ENCODE results near the gene TNS2. TPM values are rescaled to one million over a fixed set of nuclear protein-coding genes. Genes with fewer than 3 reads are reported as not detected.

TNS2 gene
- total RNA-seq, 4 donors from 2014 or later: 74.4 to 114 (median 91.9) TPM

- H3K27ac ChIP-seq: peak overlapping the region; percentile 60 to 74 (median 63)
- TF ChIP-seq POLR2A (IDR thresholded peaks at IDR 0.05) (no peak), CTCF (IDR thresholded peaks at IDR 0.05 in 4 of 5, conservative IDR thresholded peaks at IDR 0.05 in 1 of 5) (no peak)
- ATAC-seq (no peak), DNase-seq (no peak)
- no peaks in the 10 kb centered on the region for H3K27me3 ChIP-seq
- no peak overlapping the region for H3K4me3 ChIP-seq
- H3K4me1 ChIP-seq: peaks cover 19 to 20% of the 10 kb centered on the region in 2 donors
- no peaks in the 10 kb centered on the region for H3K9me3 ChIP-seq
- peaks cover 0 to 18% of the 10 kb centered on the region in 2 donors for H3K36me3 ChIP-seq
- intact Hi-C loops (cut with DNase I; ENCODE audit: low total_unique reads) (no loop called here), in situ Hi-C loops (cut with MboI; ENCODE audit: low sequenced_read_pairs in 4 of 4) (loop anchor here in 1 of 4 donors (25.0 kb wide), 1 partner anchor 116 kb away; the partner anchor contains the start of genes CSAD and ZNF740)
Observed at GRCh38 chr12:53070877-53071492, 21.1 kb downstream of the TNS2 start.

DNA sequence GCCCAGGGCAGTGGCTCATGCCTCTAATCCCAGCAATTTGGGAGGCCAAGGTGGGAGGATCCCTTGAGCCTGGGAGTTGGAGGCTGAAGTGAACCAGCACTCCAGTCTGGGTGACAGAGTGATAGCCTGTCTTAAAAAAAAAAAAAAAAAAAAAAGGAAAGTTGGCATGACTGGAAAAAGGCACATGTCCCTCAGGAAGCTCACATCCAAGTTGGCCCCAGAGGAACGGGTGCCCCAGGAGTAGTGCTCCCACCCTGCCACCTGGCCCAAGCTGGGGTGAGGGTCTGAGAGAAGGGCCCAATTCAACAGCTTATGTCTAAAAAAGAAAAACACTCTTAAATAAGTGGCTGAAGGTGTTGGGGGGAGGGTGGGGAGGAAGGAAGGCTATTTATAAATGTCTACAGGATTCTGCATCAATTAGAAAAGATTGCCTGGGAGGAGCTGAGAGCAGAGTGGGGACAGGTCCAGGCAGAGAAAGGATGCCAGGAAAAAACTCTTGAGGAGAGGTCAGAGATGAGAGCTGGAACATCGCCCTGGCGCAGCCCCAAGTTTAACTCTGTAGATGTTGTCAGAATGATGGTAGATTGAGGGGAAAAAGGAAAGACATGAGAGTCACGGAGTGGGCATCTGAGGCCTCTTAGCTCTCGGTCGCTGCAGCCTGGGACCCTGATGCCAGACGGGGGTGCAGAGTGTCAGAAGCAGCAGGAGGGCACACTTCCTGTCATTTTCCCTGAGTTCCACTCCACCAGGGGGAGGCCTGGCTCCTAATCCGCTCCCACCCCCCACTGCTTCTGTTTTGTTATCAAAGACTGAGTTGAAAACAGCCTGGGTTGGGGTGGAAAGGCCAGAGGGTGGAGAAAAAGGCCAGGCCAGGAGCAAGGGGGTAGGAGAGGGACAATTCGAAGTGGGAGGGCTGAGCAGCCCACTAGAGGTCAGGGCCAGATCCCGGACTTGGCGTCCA is 22.0 kb downstream of the TNS2 start:
- ATAC-seq (peak; percentile 44 to 49), DNase-seq (peak in 1 of 2 donors; percentile 74)
- no peak for TF ChIP-seq CTCF (IDR thresholded peaks at IDR 0.05 in 4 of 5, conservative IDR thresholded peaks at IDR 0.05 in 1 of 5)
- no peak for TF ChIP-seq POLR2A (IDR thresholded peaks at IDR 0.05)
- in situ Hi-C loops (cut with MboI; ENCODE audit: low sequenced_read_pairs in 4 of 4): loop anchor here in 1 of 4 donors (25.0 kb wide), 1 partner anchor 115 kb away; the partner anchor contains the start of genes CSAD and ZNF740
- H3K27me3 ChIP-seq: no peaks in the 10 kb centered on the region
- H3K27ac ChIP-seq: peak overlapping the region; percentile 60 to 74 (median 63)
- intact Hi-C loops (cut with DNase I; ENCODE audit: low total_unique reads): no loop called here
- H3K4me3 ChIP-seq: no peak overlapping the region
- H3K36me3 ChIP-seq: peaks cover 0 to 27% of the 10 kb centered on the region in 2 donors
- H3K9me3 ChIP-seq: no peaks in the 10 kb centered on the region
- peaks cover 12 to 20% of the 10 kb centered on the region in 2 donors for H3K4me1 ChIP-seq

DNA sequence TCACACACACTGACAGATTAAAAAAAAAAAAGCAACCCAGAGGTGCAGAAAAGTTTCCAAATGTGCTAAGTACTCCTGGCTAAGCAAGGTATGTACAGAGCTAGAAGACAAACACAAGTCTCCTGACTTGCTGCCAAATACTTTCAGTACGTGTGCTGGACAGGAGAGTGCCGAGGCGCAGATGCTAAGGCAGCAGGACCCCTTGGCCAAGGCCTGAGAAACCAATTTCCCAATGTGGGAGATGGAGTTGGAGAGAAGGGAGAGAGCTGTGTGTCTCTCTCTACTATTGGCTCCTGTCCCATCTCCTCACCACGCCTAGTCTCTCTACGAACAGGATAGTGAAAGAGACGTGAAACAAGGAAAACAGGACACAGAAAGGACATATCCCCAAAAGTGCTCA is 24.0 kb downstream of the TNS2 start:
- intact Hi-C loops (cut with DNase I; ENCODE audit: low total_unique reads) (no loop called here), in situ Hi-C loops (cut with MboI; ENCODE audit: low sequenced_read_pairs in 4 of 4) (loop anchor here in 1 of 4 donors (25.0 kb wide), 1 partner anchor 113 kb away; the partner anchor contains the start of genes CSAD and ZNF740)
- no peaks in the 10 kb centered on the region for H3K9me3 ChIP-seq
- ATAC-seq: no peak
- TF ChIP-seq CTCF (IDR thresholded peaks at IDR 0.05 in 4 of 5, conservative IDR thresholded peaks at IDR 0.05 in 1 of 5): no peak
- H3K4me1 ChIP-seq: peaks cover 20 to 24% of the 10 kb centered on the region in 2 donors
- H3K36me3 ChIP-seq: peaks cover 0 to 30% of the 10 kb centered on the region in 2 donors
- no peaks in the 10 kb centered on the region for H3K27me3 ChIP-seq
- peak overlapping the region; percentile 6 to 60 (median 35) for H3K27ac ChIP-seq
- no peak overlapping the region for H3K4me3 ChIP-seq
- DNase-seq: no peak

DNA sequence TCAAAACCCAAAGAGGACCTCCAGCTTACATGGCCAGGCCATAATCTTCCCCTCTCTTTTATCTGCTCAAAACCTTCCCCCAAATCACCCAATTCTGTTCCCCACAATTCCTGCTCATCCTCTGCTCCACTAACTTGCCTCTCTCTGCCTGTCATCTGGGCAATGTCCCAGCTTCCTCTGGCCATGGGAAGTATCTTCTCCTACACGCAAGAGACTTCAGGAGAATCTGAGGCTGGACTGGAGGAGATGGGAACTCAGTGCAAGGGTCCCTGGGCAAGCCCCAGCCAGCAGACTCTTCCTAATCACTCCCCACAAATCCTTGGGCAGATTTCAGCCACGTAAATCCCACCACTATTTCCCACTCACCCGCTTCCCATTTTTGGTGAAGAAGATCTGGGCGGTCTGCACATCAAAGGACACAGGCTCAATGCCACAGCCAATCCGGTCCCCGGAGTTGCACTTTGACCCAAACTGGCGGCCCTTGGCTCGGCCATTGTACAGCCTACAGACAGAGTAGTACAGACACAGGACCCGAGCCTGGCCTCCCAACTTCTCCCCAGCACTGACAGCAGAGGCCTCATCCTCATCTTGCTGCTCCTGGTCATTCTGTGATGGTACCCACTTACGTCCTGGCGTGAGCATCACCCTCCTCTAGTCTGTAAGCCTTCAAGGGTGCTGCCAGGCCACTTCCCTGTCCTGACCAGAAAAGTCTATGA is 24.6 kb downstream of the TNS2 start:
- ATAC-seq (no peak), DNase-seq (no peak)
- Histone ChIP-seq H3K4me1 (peaks cover 23 to 24% of the 10 kb centered on the region in 2 donors), H3K4me3 (no peak overlapping the region), H3K27ac (peak overlapping the region; percentile 6 to 60 (median 35)), H3K27me3 (no peaks in the 10 kb centered on the region), H3K36me3 (peaks cover 0 to 30% of the 10 kb centered on the region in 2 donors), H3K9me3 (no peaks in the 10 kb centered on the region)
- no peak for TF ChIP-seq CTCF (IDR thresholded peaks at IDR 0.05 in 4 of 5, conservative IDR thresholded peaks at IDR 0.05 in 1 of 5)
- intact Hi-C loops (cut with DNase I; ENCODE audit: low total_unique reads) (no loop called here), in situ Hi-C loops (cut with MboI; ENCODE audit: low sequenced_read_pairs in 4 of 4) (loop anchor here in 1 of 4 donors (25.0 kb wide), 1 partner anchor 113 kb away; the partner anchor contains the start of genes CSAD and ZNF740)

Data from gastrocnemius medialis (tissue), 4 donors.